Measurements from ENCODE around the gene ACADM. TPM values are rescaled to one million over a fixed set of nuclear protein-coding genes. Genes with fewer than 3 reads are reported as not detected.
A peak's percentile ranks its signal among the peaks of the same experiment; 100 is the strongest.

The ACADM gene
- total and polyA plus RNA-seq, 2 of the 13 experiments (the other 11 are each of a cell fraction or from before 2014, with no cell fraction given): 43.7 to 92.2 TPM

DNA sequence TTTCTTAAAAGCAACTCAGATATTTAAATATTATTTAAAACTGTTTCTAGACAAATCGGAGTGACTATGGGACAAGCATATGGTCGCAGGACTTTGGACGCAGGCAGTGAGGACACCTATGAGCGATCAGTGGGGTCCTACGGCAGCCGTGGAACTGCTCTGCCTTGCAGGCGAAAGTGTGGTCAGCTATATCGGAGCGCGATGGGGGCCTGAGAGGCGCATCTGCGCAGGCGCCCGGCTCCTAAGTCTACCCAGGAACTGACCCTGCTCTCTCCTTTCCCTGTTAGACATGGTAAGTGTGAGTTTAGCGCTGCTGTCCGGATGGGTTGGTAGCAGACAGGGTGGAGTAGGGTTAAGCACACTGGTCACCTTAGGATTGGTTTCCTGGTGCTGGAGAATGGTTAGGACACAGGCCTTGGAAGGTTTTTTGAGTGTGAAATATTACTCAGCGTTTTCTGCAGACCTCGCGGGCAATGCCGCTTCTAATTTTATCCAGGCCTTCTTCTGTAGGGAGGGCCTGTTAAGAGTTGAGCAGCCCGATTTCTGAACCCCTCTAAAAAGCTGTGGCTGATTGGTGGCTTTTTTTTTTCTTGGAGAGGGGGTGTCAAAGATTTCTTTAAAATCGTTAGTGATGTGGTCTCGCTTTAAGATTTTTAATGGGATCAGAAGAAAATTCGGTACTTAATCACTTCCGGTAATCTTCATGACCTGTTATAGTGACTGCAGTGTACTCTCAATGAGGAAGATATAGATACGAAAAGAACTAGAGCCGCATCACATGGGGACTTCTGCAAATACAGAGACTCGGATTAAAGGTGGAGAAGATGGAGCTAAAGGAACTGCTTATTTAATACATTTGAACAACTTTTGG, 61.7 kb downstream of the ACADM start, which contains the start of gene RABGGTB (continued):
- TF ChIP-seq, protein P1, sequence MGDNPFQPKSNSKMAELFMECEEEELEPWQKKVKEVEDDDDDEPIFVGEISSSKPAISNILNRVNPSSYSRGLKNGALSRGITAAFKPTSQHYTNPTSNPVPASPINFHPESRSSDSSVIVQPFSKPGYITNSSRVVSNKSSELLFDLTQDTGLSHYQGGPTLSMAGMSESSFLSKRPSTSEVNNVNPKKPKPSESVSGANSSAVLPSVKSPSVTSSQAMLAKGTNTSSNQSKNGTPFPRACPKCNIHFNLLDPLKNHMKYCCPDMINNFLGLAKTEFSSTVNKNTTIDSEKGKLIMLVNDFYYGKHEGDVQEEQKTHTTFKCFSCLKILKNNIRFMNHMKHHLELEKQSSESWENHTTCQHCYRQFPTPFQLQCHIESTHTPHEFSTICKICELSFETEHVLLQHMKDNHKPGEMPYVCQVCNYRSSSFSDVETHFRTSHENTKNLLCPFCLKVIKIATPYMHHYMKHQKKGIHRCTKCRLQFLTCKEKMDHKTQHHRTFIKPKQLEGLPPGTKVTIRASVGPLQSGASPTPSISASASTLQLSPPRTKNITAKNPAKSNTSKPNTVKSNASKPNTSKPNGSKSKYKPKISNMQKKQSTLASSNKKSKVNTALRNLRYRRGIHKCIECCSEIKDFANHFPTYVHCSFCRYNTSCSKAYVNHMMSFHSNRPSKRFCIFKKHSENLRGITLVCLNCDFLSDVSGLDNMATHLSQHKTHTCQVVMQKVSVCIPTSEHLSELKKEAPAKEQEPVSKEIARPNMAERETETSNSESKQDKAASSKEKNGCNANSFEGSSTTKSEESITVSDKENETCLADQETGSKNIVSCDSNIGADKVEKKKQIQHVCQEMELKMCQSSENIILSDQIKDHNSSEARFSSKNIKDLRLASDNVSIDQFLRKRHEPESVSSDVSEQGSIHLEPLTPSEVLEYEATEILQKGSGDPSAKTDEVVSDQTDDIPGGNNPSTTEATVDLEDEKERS (CRISPR knock-in tag; IDR thresholded peaks at IDR 0.05): no peak
- TF ChIP-seq ZBTB7A (CRISPR knock-in tag; IDR thresholded peaks at IDR 0.05): no peak
- TF ChIP-seq ELF3 (CRISPR knock-in tag; IDR thresholded peaks at IDR 0.05): peak; percentile 79
- peak; percentile 80; the same call in 1 of the 2 replicates for TF ChIP-seq ZNF598 (CRISPR knock-in tag; IDR thresholded peaks at IDR 0.05; ENCODE audit: borderline replicate concordance)
- no peak; the same call in 1 of the 2 replicates for TF ChIP-seq ARNT2 (CRISPR knock-in tag; IDR thresholded peaks at IDR 0.05; ENCODE audit: low read depth)
- TF ChIP-seq HNRNPK (IDR thresholded peaks at IDR 0.05; ENCODE audit: low read depth, low read length, poor library complexity, severe bottlenecking): no peak
- peak; percentile 77 for TF ChIP-seq KLF6 (CRISPR knock-in tag; IDR thresholded peaks at IDR 0.05)
- peak; percentile 82; the same call in 1 of the 2 replicates for TF ChIP-seq ZNF230 (CRISPR knock-in tag; IDR thresholded peaks at IDR 0.05)
- TF ChIP-seq MYNN (CRISPR knock-in tag; IDR thresholded peaks at IDR 0.05; ENCODE audit: low read depth): no peak
- TF ChIP-seq ZNF180 (CRISPR knock-in tag; IDR thresholded peaks at IDR 0.05; ENCODE audit: borderline replicate concordance, low read depth): no peak
- TF ChIP-seq SRSF1 (optimal IDR thresholded peaks at IDR 0.05; ENCODE audit: low read depth, low read length): no peak
- no peak for TF ChIP-seq ZNF761 (CRISPR knock-in tag; conservative IDR thresholded peaks at IDR 0.05)
- TF ChIP-seq HOXA9 (CRISPR knock-in tag; IDR thresholded peaks at IDR 0.05; ENCODE audit: borderline replicate concordance): no peak
- TF ChIP-seq RFXANK (CRISPR knock-in tag; IDR thresholded peaks at IDR 0.05): peak; percentile 57; the same call in 1 of the 2 replicates
- no peak for TF ChIP-seq ZBTB20 (CRISPR knock-in tag; IDR thresholded peaks at IDR 0.05; ENCODE audit: borderline replicate concordance, low read depth)
- TF ChIP-seq ZNF12 (CRISPR knock-in tag; IDR thresholded peaks at IDR 0.05): 0 out of 2 replicates have a peak, but pooled peaks have one; percentile 39
- no peak for TF ChIP-seq JDP2 (CRISPR knock-in tag; IDR thresholded peaks at IDR 0.05; ENCODE audit: borderline replicate concordance)
- no peak for TF ChIP-seq RELA (CRISPR knock-in tag; IDR thresholded peaks at IDR 0.05)
- no peak for TF ChIP-seq ATF4 (CRISPR knock-in tag; IDR thresholded peaks at IDR 0.05)
- peak; percentile 80 for TF ChIP-seq ELF1 (CRISPR knock-in tag; IDR thresholded peaks at IDR 0.05)
- TF ChIP-seq ZNF770 (CRISPR knock-in tag; IDR thresholded peaks at IDR 0.05): no peak
- peak; percentile 51 for TF ChIP-seq HCFC1 (IDR thresholded peaks at IDR 0.05; ENCODE audit: low read depth, low read length)
- no peak for TF ChIP-seq MED8 (CRISPR knock-in tag; IDR thresholded peaks at IDR 0.05; ENCODE audit: insufficient replicate concordance)
- TF ChIP-seq KDM3A (CRISPR knock-in tag; IDR thresholded peaks at IDR 0.05; ENCODE audit: low read depth): 0 out of 2 replicates have a peak, but pooled peaks have one; percentile 25
- peak; percentile 58; the same call in 1 of the 2 replicates for TF ChIP-seq NKX3-1 (CRISPR knock-in tag; IDR thresholded peaks at IDR 0.05)
